Coronary artery (tissue), 2 donors: ENCODE data around the gene ADGRE2.
"Not testable (repeated sequence)": the region's sequence is repeated elsewhere in the genome, so short reads cannot be mapped to it uniquely, and the experiment has no call there.

Experiments
- DNase-seq: peaks from one replicate; pipeline ENCODE4 v3.0.0-alpha.2; 2017; ENCODE audit warnings: low spot score
- H3K27ac ChIP-seq, 2 donors: fragments of 200-600 bp; sonication (generic); one replicate each; pipeline ENCODE4 v1.5.1; 2016 to 2019
- H3K4me3 ChIP-seq: fragments of 200-600 bp; sonication (generic); 2 replicates; pipeline ENCODE4 v1.5.1; 2016; ENCODE audit warnings: mild to moderate bottlenecking, moderate library complexity
- CTCF ChIP-seq: fragments of 200-600 bp; sonication (generic); IDR thresholded peaks from one replicate; pipeline ENCODE4 v1.5.1; 2019; ENCODE audit warnings: antibody characterized with exemption

Gene ADGRE2

GRCh38 chr19:14778110-14778845 lies at the start of gene ADGRE2:
ADGRE2 (minus strand) TSS chr19:14778560; CDS start chr19:14776756, 1,804 bp downstream.
- H3K27ac ChIP-seq, DNase-seq, H3K4me3 ChIP-seq: not testable (repeated sequence)

- H3K27ac ChIP-seq: no peak overlapping the region
- no peak for TF ChIP-seq CTCF
- DNase-seq: no peak
Measured at GRCh38 chr19:14826006-14826405, 47.6 kb upstream of the ADGRE2 start.

GRCh38 chr19:14821937-14822336 lies 43.6 kb upstream of the ADGRE2 start:
- no peak for DNase-seq
- Histone ChIP-seq H3K27ac (no peak overlapping the region), H3K4me3 (no peak overlapping the region)
- no peak for TF ChIP-seq CTCF

More at GRCh38 chr19:14826006-14826405, 47.6 kb upstream of the ADGRE2 start:
- no peak overlapping the region for H3K4me3 ChIP-seq

GRCh38 chr19:14818588-14818987 lies 40.2 kb upstream of the ADGRE2 start:
- H3K27ac ChIP-seq: no peak overlapping the region
- H3K4me3 ChIP-seq: no peak overlapping the region
- DNase-seq: no peak
- no peak for TF ChIP-seq CTCF

GRCh38 chr19:14817052-14817451 lies 38.7 kb upstream of the ADGRE2 start:
- TF ChIP-seq CTCF: no peak
- H3K4me3 ChIP-seq: no peak overlapping the region

GRCh38 chr19:14814982-14815652 lies 36.8 kb upstream of the ADGRE2 start:
- H3K27ac ChIP-seq: no peak overlapping the region
- DNase-seq: no peak
- TF ChIP-seq CTCF: no peak
- H3K4me3 ChIP-seq: no peak overlapping the region

More at GRCh38 chr19:14817052-14817451, 38.7 kb upstream of the ADGRE2 start:
- DNase-seq: no peak
- no peak overlapping the region for H3K27ac ChIP-seq

GRCh38 chr19:14809272-14810057 lies 31.1 kb upstream of the ADGRE2 start:
- H3K4me3 ChIP-seq: no peak overlapping the region
- TF ChIP-seq CTCF: no peak

More at GRCh38 chr19:14809272-14810057, 31.1 kb upstream of the ADGRE2 start:
- DNase-seq: no peak
- H3K27ac ChIP-seq: no peak overlapping the region
